Mesendoderm (in vitro differentiated cells): ENCODE measurements around the gene RASGEF1B.
"Not testable (repeated sequence)": the region's sequence is repeated elsewhere in the genome, so short reads cannot be mapped to it uniquely, and the experiment has no call there.

Experiments
- DNase-seq: peaks from one replicate; pipeline ENCODE4 v3.0.0; 2013
- H2AK5ac ChIP-seq: 2 replicates; pipeline ENCODE4 v1.6.1; 2013; ENCODE audit warnings: low read length, inconsistent platforms
- H2BK120ac ChIP-seq: 2 replicates; pipeline ENCODE4 v1.6.1; 2013; ENCODE audit warnings: low read depth, mild to moderate bottlenecking, low read length, moderate library complexity, mixed read lengths
- H2BK15ac ChIP-seq: replicated peaks from 2 replicates; pipeline ENCODE4 v1.6.1; 2013; ENCODE audit warnings: low read depth, mild to moderate bottlenecking, moderate library complexity
- H2BK5ac ChIP-seq: 2 replicates; pipeline ENCODE4 v1.6.1; 2013; ENCODE audit warnings: low read length, inconsistent platforms
- H3K18ac ChIP-seq: 2 replicates; pipeline ENCODE4 v1.6.1; 2013; ENCODE audit warnings: mild to moderate bottlenecking, low read length, mixed read lengths
- H3K23ac ChIP-seq: one replicate; pipeline ENCODE4 v1.6.1; 2013; ENCODE audit warnings: low read length
- H3K27ac ChIP-seq: 2 replicates; pipeline ENCODE4 v1.5.1; 2013; ENCODE audit warnings: low read depth, mild to moderate bottlenecking, inconsistent platforms, low read length, moderate library complexity
- H3K27me3 ChIP-seq: 2 replicates; pipeline ENCODE4 v1.6.1; 2013; ENCODE audit warnings: low read length, control low read depth, mild to moderate bottlenecking, inconsistent platforms; ENCODE audit not compliant: insufficient read depth, poor library complexity
- H3K36me3 ChIP-seq: 2 replicates; pipeline ENCODE4 v1.6.1; 2013; ENCODE audit warnings: low read length, inconsistent platforms; ENCODE audit not compliant: control insufficient read depth, insufficient read depth
- H3K4ac ChIP-seq: one replicate; pipeline ENCODE4 v1.6.1; 2013; ENCODE audit warnings: low read depth, mild to moderate bottlenecking, low read length, moderate library complexity
- H3K4me1 ChIP-seq: 2 replicates; pipeline ENCODE4 v1.6.1; 2013; ENCODE audit warnings: low read depth, low read length, inconsistent platforms; ENCODE audit not compliant: control insufficient read depth
- H3K4me2 ChIP-seq: 2 replicates; pipeline ENCODE4 v1.6.1; 2013; ENCODE audit warnings: low read length
- H3K4me3 ChIP-seq: 2 replicates; pipeline ENCODE4 v1.5.1; 2013; ENCODE audit warnings: mild to moderate bottlenecking, low read length
- H3K56ac ChIP-seq: one replicate; pipeline ENCODE4 v1.6.1; 2013; ENCODE audit warnings: low read length
- H3K79me1 ChIP-seq: 2 replicates; pipeline ENCODE4 v1.6.1; 2013; ENCODE audit warnings: low read length, inconsistent platforms
- H3K79me2 ChIP-seq: 2 replicates; pipeline ENCODE4 v1.6.1; 2013; ENCODE audit warnings: mild to moderate bottlenecking, low read length; ENCODE audit not compliant: control insufficient read depth, insufficient read depth
- H3K9ac ChIP-seq: 2 replicates; pipeline ENCODE4 v1.6.1; 2013; ENCODE audit warnings: low read length, inconsistent platforms
- H4K5ac ChIP-seq: one replicate; pipeline ENCODE4 v1.6.1; 2013; ENCODE audit warnings: low read length
- H4K8ac ChIP-seq: one replicate; pipeline ENCODE4 v1.6.1; 2013; ENCODE audit warnings: low read depth, mild to moderate bottlenecking, control low read depth, low read length, moderate library complexity
- WGBS: extraction: QIAGEN DNeasy Blood & Tissue Kit; methylation state at CpG from one replicate; pipeline ENCODE4 v1.1.7; 2013; ENCODE audit warnings: low lambda C conversion rate, missing lambda C conversion rate; ENCODE audit not compliant: insufficient coverage; ENCODE audit errors: extremely low coverage; 5-methylcytosine and 5-hydroxymethylcytosine counted together

Gene RASGEF1B

DNA sequence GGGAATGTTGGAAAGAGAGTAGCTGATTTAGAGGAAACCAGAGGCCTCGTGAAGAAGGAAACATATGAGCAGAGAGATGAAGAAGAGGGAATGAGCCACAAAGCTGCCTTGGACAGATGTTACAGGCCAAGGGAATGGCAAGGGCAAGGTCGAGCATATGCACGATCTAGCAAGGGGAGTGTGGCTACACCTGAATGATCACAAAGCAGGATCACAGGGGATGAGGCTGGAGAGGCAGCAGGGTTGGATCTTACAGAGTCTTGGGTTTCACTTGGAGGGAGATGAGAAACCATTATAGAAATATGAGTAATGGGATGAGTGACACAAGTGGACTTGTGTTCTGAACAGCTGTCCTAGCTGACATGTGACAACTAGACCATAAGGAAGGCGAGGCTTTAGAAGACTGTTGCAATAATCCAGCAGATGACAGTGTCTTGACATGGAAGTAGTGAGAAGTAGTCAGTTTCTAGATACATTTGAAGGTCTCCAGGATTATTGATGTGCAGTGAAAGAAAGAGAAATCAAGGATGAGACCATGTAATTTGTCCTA lies 58.7 kb downstream of the RASGEF1B start:
- Histone ChIP-seq H3K36me3 (no peaks in the 10 kb centered on the region), H2BK120ac (no peak overlapping the region), H3K4me3 (no peak overlapping the region), H4K8ac (no peak overlapping the region), H3K4me1 (no peaks in the 10 kb centered on the region), H4K5ac (no peak overlapping the region), H3K23ac (no peak overlapping the region), H2BK15ac (no peak overlapping the region), H2BK5ac (no peak overlapping the region), H3K9ac (no peak overlapping the region), H3K79me2 (no peaks in the 10 kb centered on the region), H3K18ac (no peak overlapping the region), H3K79me1 (no peaks in the 10 kb centered on the region), H3K27me3 (no peaks in the 10 kb centered on the region), H3K4ac (no peak overlapping the region), H3K4me2 (no peak overlapping the region), H3K56ac (no peak overlapping the region), H2AK5ac (no peak overlapping the region), H3K27ac (no peak overlapping the region)
- DNase-seq: no peak
- WGBS: no CpG with 5 or more reads among the region's 4 CpGs

DNA sequence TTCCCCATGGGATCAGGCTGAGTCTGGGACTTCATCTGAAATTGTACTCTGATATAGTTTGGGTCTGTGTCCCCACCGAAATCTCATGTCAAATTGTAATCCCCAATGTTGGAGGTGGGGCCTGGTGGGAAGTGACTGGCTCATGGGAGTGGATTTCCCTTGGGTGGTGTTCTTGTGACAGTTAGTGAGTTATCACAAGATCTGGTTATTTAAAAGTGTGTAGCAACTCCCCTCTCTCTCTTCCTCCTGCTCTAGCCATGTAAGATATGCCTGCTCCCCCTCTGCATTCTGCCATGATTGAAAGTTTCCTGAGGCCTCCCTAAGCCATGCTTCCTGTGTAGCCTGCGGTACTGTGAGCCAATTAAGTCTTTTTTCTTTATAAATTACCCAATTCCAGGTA lies 61.0 kb downstream of the RASGEF1B start:
- WGBS: no CpG with 5 or more reads among the region's 2 CpGs
- Histone ChIP-seq H3K23ac (no peak overlapping the region), H3K27me3 (no peaks in the 10 kb centered on the region), H3K4ac (no peak overlapping the region), H3K36me3 (no peaks in the 10 kb centered on the region), H2AK5ac (no peak overlapping the region), H3K9ac (no peak overlapping the region), H3K56ac (no peak overlapping the region), H3K4me3 (no peak overlapping the region), H3K79me1 (no peaks in the 10 kb centered on the region), H4K8ac (no peak overlapping the region), H3K4me1 (no peaks in the 10 kb centered on the region), H2BK15ac (no peak overlapping the region), H3K4me2 (no peak overlapping the region), H2BK5ac (no peak overlapping the region), H2BK120ac (no peak overlapping the region), H3K18ac (no peak overlapping the region), H3K27ac (no peak overlapping the region), H3K79me2 (no peaks in the 10 kb centered on the region), H4K5ac (no peak overlapping the region)
- no peak for DNase-seq

DNA sequence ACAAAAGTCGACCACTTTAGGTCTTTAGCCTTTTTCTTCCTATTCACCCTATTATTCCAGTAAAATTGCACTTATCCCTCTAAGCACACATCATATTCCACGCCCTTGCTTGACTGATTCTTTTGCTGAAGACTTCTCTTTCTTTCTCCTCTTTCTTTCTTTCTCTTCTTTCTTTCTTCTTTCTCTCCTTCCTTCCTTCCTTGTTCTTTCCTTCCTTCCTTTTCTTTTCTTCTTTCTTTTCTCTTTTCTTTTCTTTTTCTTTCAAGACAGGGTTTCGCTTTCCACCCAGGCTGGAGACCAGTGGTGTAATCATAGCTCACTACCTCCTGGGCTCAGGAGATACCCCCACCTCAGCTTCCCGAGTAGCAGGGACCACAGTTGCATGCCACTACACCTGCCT lies 61.9 kb downstream of the RASGEF1B start:
- Histone ChIP-seq H3K18ac (no peak overlapping the region), H3K9ac (no peak overlapping the region), H4K5ac (no peak overlapping the region), H3K79me2 (no peaks in the 10 kb centered on the region), H3K56ac (no peak overlapping the region), H3K23ac (no peak overlapping the region), H2BK5ac (no peak overlapping the region), H2AK5ac (no peak overlapping the region), H3K4me1 (no peaks in the 10 kb centered on the region), H3K4ac (no peak overlapping the region), H3K36me3 (no peaks in the 10 kb centered on the region), H3K4me2 (no peak overlapping the region), H2BK15ac (no peak overlapping the region), H3K27ac (no peak overlapping the region), H3K4me3 (no peak overlapping the region), H3K79me1 (no peaks in the 10 kb centered on the region), H2BK120ac (no peak overlapping the region), H3K27me3 (no peaks in the 10 kb centered on the region), H4K8ac (no peak overlapping the region)
- no peak for DNase-seq
- WGBS: no CpG with 5 or more reads among the region's 4 CpGs

DNA sequence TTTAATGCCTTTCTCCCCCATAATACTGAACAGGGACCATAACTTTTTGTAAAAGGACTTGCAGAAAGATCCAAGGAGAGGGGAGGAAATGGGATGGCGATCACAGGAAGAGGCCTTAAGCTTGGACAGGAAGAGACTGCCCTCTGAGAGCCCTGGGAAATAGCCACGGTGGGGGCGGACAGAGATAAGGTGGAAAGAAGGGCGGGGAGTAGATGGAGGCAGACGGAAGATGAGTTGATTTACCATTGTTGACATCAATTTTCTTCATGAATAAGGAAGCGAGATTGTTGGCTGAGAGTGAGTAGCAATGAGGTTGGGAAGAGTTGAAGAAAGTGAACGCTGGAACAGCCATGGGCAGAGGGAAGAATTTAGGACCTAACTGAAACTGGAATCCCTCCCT lies 63.4 kb downstream of the RASGEF1B start:
- H3K79me1 ChIP-seq: no peaks in the 10 kb centered on the region
- H3K27ac ChIP-seq: no peak overlapping the region
- H3K79me2 ChIP-seq: no peaks in the 10 kb centered on the region
- no peaks in the 10 kb centered on the region for H3K4me1 ChIP-seq
- no peak overlapping the region for H2BK120ac ChIP-seq
- no peak overlapping the region for H2BK15ac ChIP-seq
- no peak overlapping the region for H3K18ac ChIP-seq
- H2AK5ac ChIP-seq: no peak overlapping the region
- no peak for DNase-seq
- no peak overlapping the region for H2BK5ac ChIP-seq
- no peaks in the 10 kb centered on the region for H3K27me3 ChIP-seq
- H3K4me3 ChIP-seq: no peak overlapping the region
- no peak overlapping the region for H3K4ac ChIP-seq
- H3K9ac ChIP-seq: no peak overlapping the region
- H3K4me2 ChIP-seq: no peak overlapping the region
- no peak overlapping the region for H3K56ac ChIP-seq
- WGBS: no CpG with 5 or more reads among the region's 7 CpGs
- H4K8ac ChIP-seq: no peak overlapping the region
- H3K36me3 ChIP-seq: no peaks in the 10 kb centered on the region
- H4K5ac ChIP-seq: no peak overlapping the region
- H3K23ac ChIP-seq: no peak overlapping the region

DNA sequence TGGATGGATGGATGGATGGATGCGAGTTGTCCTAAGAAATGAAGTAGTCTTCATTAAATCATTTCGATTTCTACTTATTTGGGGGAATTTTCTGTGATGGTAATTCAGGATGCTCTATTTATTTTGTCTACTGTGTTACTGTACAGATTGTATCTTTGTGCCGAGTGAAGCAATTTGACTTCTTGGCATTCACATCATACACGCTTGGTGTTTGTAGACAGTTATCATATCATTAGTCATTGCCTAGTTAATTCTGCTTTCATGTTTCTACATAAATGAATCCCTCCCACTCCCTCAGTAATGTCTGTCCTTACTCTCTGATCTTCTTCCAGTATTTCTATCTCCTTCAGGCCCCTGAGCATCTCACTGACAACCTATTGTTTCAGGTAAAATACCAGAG lies 64.0 kb downstream of the RASGEF1B start:
- Histone ChIP-seq H4K8ac (no peak overlapping the region), H4K5ac (no peak overlapping the region), H3K27me3 (no peaks in the 10 kb centered on the region), H3K4me2 (no peak overlapping the region), H2BK5ac (no peak overlapping the region), H3K9ac (no peak overlapping the region), H2BK120ac (no peak overlapping the region), H3K4me3 (no peak overlapping the region), H3K79me1 (no peaks in the 10 kb centered on the region), H2BK15ac (no peak overlapping the region), H3K36me3 (no peaks in the 10 kb centered on the region), H3K23ac (no peak overlapping the region), H3K18ac (no peak overlapping the region), H3K79me2 (no peaks in the 10 kb centered on the region), H3K4ac (no peak overlapping the region), H3K56ac (no peak overlapping the region), H3K27ac (no peak overlapping the region), H2AK5ac (no peak overlapping the region), H3K4me1 (no peaks in the 10 kb centered on the region)
- no peak for DNase-seq
- WGBS: no CpG with 5 or more reads among the region's 4 CpGs

DNA sequence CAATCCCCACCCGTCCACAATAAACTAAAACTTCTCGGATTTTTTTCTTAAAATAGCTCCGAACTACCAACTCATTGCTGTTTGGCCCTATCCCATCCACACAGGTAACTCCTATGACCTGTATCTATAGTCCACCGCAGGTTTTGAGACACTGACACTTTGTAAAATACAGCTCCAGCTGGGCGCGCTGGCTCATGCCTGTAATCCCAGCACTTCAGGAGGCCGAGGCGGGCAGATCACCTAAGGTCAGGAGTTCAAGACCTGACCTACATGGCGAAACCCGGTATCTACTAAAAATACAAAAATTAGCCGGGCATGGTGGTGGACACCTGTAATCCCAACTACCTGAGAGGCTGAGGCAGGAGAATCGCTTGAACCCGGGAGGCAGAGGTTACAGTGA lies 65.2 kb downstream of the RASGEF1B start:
- H4K8ac ChIP-seq: not testable (repeated sequence)

More for the DNA sequence above, 65.2 kb downstream of the RASGEF1B start:
- not testable (repeated sequence) for H3K23ac ChIP-seq, H3K4me3 ChIP-seq, H3K36me3 ChIP-seq, H3K79me1 ChIP-seq, H2BK15ac ChIP-seq, H3K27me3 ChIP-seq, H3K79me2 ChIP-seq, H2BK120ac ChIP-seq, DNase-seq, H4K5ac ChIP-seq, H2BK5ac ChIP-seq, H3K4me1 ChIP-seq, H3K4me2 ChIP-seq, H3K56ac ChIP-seq, H3K27ac ChIP-seq, H2AK5ac ChIP-seq, H3K4ac ChIP-seq, H3K9ac ChIP-seq, H3K18ac ChIP-seq
- 100% methylated on average over 2 of the region's 13 CpGs for WGBS
